H1 (cell line): Measurements from ENCODE around the gene TMEM50A. TPM values are rescaled to one million over a fixed set of nuclear protein-coding genes. Genes with fewer than 3 reads are reported as not detected.
"Not testable (repeated sequence)": the region's sequence is repeated elsewhere in the genome, so short reads cannot be mapped to it uniquely, and the experiment has no call there.

Experiments
- CTCF ChIA-PET: fragments of 300-600 bp; sonication (Branson Sonifier 250); formaldehyde crosslinking; loops from one replicate; lab custom pipeline; 2021; ENCODE audit not compliant: partially characterized antibody; lab: Charles Lee
- POLR2A ChIA-PET: fragments of 300-600 bp; sonication (Branson Sonifier 250); formaldehyde crosslinking; loops from one replicate; lab custom pipeline; 2021; ENCODE audit warnings: inconsistent platforms; ENCODE audit not compliant: partially characterized antibody; lab: Charles Lee
- DNase-seq, 2 experiments: peaks; one replicate each; pipeline versions ENCODE4 v3.0.0 to v3.0.0-alpha.2; 2010 to 2022; ENCODE audit warnings: low spot score in 2 of 2, low read depth in 1 of 2, mixed read lengths in 1 of 2
- FAIRE-seq: peaks from 2 replicates; lab custom pipeline; 2011; peaks lifted over from hg19 to GRCh38; lab: Jason Lieb, UNC
- H2AFZ ChIP-seq: 2 replicates; pipeline ENCODE4 v1.8.1; 2012; ENCODE audit warnings: low read length, inconsistent platforms
- H2AK5ac ChIP-seq: 2 replicates; pipeline ENCODE4 v1.6.1; 2013; ENCODE audit warnings: low read depth, low read length
- H2BK120ac ChIP-seq: replicated peaks from 2 replicates; pipeline ENCODE3; 2013; ENCODE audit warnings: low read depth, low read length, inconsistent platforms
- H2BK12ac ChIP-seq: 2 replicates; pipeline ENCODE4 v1.6.1; 2013; ENCODE audit warnings: low read depth, low read length
- H2BK15ac ChIP-seq: 2 replicates; pipeline ENCODE4 v1.6.1; 2013; ENCODE audit warnings: low read length
- H2BK20ac ChIP-seq: 2 replicates; pipeline ENCODE4 v1.6.1; 2013; ENCODE audit warnings: low read length
- H2BK5ac ChIP-seq: 2 replicates; pipeline ENCODE4 v1.6.1; 2013; ENCODE audit warnings: low read depth, low read length
- H3K14ac ChIP-seq: 2 replicates; pipeline ENCODE4 v1.6.1; 2013; ENCODE audit warnings: inconsistent platforms; ENCODE audit not compliant: insufficient read length
- H3K18ac ChIP-seq: 2 replicates; pipeline ENCODE4 v1.6.1; 2013; ENCODE audit warnings: low read length; ENCODE audit errors: extremely low read depth
- H3K23ac ChIP-seq: 2 replicates; pipeline ENCODE4 v1.6.1; 2013; ENCODE audit warnings: inconsistent platforms; ENCODE audit not compliant: insufficient read length
- H3K23me2 ChIP-seq: 2 replicates; pipeline ENCODE4 v1.6.1; 2013; ENCODE audit warnings: low read depth, low read length
- H3K27ac ChIP-seq: 2 replicates; pipeline ENCODE4 v1.6.1; 2011; ENCODE audit warnings: low read depth, low read length, inconsistent platforms
- H3K27me3 ChIP-seq, 4 experiments: replicated peaks in 1 of 4; 1 replicate in 1 of 4; 2 replicates in 3 of 4; pipeline versions ENCODE4 v1.6.1 to v1.8.1; 2011 to 2013; ENCODE audit warnings: low read length in 3 of 4, mild to moderate bottlenecking in 3 of 4, inconsistent platforms in 2 of 4, mixed read lengths in 2 of 4, moderate library complexity in 1 of 4; ENCODE audit not compliant: control insufficient read depth in 3 of 4, insufficient read depth in 3 of 4; ENCODE audit errors: extremely low read depth in 1 of 4
- H3K36me3 ChIP-seq, 4 experiments: 2 replicates each; pipeline versions ENCODE4 v1.6.1 to v1.8.1; 2011 to 2013; ENCODE audit warnings: mild to moderate bottlenecking in 4 of 4, low read length in 3 of 4, moderate library complexity in 2 of 4, control low read depth in 1 of 4, inconsistent platforms in 1 of 4; ENCODE audit not compliant: insufficient read depth in 4 of 4, control insufficient read depth in 2 of 4
- H3K4ac ChIP-seq: replicated peaks from 2 replicates; pipeline ENCODE3; 2013; ENCODE audit warnings: low read length, low read depth, mixed read lengths, inconsistent platforms; ENCODE audit not compliant: insufficient read length
- H3K4me1 ChIP-seq, 4 experiments: replicated peaks in 1 of 4; 1 replicate in 1 of 4; 2 replicates in 3 of 4; pipeline versions ENCODE4 v1.6.1 to v1.8.1; 2011 to 2013; ENCODE audit warnings: low read length in 3 of 4, inconsistent platforms in 2 of 4, mixed read lengths in 1 of 4; ENCODE audit not compliant: insufficient read depth in 4 of 4, control insufficient read depth in 3 of 4
- H3K4me2 ChIP-seq, 2 experiments: 2 replicates each; pipeline versions ENCODE4 v1.6.1 to v1.8.1; 2011 to 2013; ENCODE audit warnings: low read depth in 2 of 2, low read length in 2 of 2, control low read depth in 1 of 2, inconsistent platforms in 1 of 2, mild to moderate bottlenecking in 1 of 2; ENCODE audit not compliant: insufficient read depth in 1 of 2
- H3K4me3 ChIP-seq, 4 experiments: fragments of 200-600, 300-600 bp in 1 of 4; sonication (generic), shearing (Covaris generic), sonication (Bioruptor Twin) in 1 of 4; 2 replicates each; pipeline versions ENCODE4 v1.5.1 to v1.8.1; 2011 to 2016; ENCODE audit warnings: low read length in 4 of 4, low read depth in 3 of 4, control low read depth in 2 of 4, inconsistent platforms in 2 of 4, mild to moderate bottlenecking in 2 of 4, mixed read lengths in 1 of 4, moderate library complexity in 1 of 4; ENCODE audit not compliant: insufficient read depth in 2 of 4; ENCODE audit errors: extremely low read depth in 1 of 4
- H3K56ac ChIP-seq: replicated peaks from 2 replicates; pipeline ENCODE3; 2013; ENCODE audit warnings: low read depth, mild to moderate bottlenecking, mixed read lengths, low read length, inconsistent platforms; ENCODE audit not compliant: insufficient read length
- H3K79me1 ChIP-seq: 2 replicates; pipeline ENCODE4 v1.6.1; 2013; ENCODE audit warnings: low read depth, low read length, control low read depth
- H3K79me2 ChIP-seq, 2 experiments: 2 replicates each; pipeline versions ENCODE4 v1.6.1 to v1.8.1; 2012 to 2013; ENCODE audit warnings: low read length in 2 of 2, mild to moderate bottlenecking in 2 of 2, inconsistent platforms in 1 of 2; ENCODE audit not compliant: insufficient read depth in 2 of 2, control insufficient read depth in 1 of 2
- H3K9ac ChIP-seq, 4 experiments: replicated peaks in 1 of 4; 1 replicate in 1 of 4; 2 replicates in 3 of 4; pipeline versions ENCODE4 v1.6.1 to v1.8.1; 2011 to 2013; ENCODE audit warnings: low read depth in 3 of 4, low read length in 3 of 4, control low read depth in 2 of 4, mild to moderate bottlenecking in 2 of 4, moderate library complexity in 2 of 4, inconsistent platforms in 1 of 4; ENCODE audit errors: extremely low read depth in 1 of 4
- H3K9me3 ChIP-seq, 2 experiments: 2 replicates each; pipeline versions ENCODE4 v1.6.1 to v1.8.1; 2012 to 2013; ENCODE audit warnings: mild to moderate bottlenecking in 2 of 2, moderate library complexity in 2 of 2, control low read depth in 1 of 2, inconsistent platforms in 1 of 2, low read depth in 1 of 2, low read length in 1 of 2, mixed read lengths in 1 of 2; ENCODE audit not compliant: insufficient read depth in 2 of 2
- H4K20me1 ChIP-seq, 2 experiments: replicated peaks in 1 of 2; 2 replicates each; pipeline versions ENCODE3 to v1.8.1; 2011 to 2013; ENCODE audit warnings: inconsistent platforms in 2 of 2, low read length in 2 of 2, mild to moderate bottlenecking in 1 of 2; ENCODE audit not compliant: insufficient read depth in 2 of 2, control insufficient read depth in 1 of 2
- H4K5ac ChIP-seq: 2 replicates; pipeline ENCODE4 v1.6.1; 2013; ENCODE audit warnings: low read length, low read depth, mixed read lengths, inconsistent platforms; ENCODE audit not compliant: insufficient read length
- H4K8ac ChIP-seq: 2 replicates; pipeline ENCODE4 v1.8.0; 2013; ENCODE audit warnings: mild to moderate bottlenecking, moderate library complexity, low read length, inconsistent platforms; ENCODE audit not compliant: insufficient read depth; ENCODE audit errors: extremely low read depth
- H4K91ac ChIP-seq: replicated peaks from 2 replicates; pipeline ENCODE3; 2013; ENCODE audit warnings: low read length, mixed read lengths, inconsistent platforms; ENCODE audit not compliant: insufficient read length
- WGBS, 2 experiments: shearing (Covaris generic) in 1 of 2; methylation state at CpG; one replicate each; pipeline versions ENCODE4 v1.1.6 to v1.1.7; 2013 to 2015; ENCODE audit warnings: low lambda C conversion rate in 2 of 2, mixed read lengths in 2 of 2, inconsistent platforms in 1 of 2, low coverage in 1 of 2, missing lambda C conversion rate in 1 of 2; ENCODE audit not compliant: insufficient replicate concordance in 2 of 2, insufficient coverage in 1 of 2, insufficient read length in 1 of 2; ENCODE audit errors: extremely low coverage in 1 of 2, missing lambda C conversion rate in 1 of 2; 5-methylcytosine and 5-hydroxymethylcytosine counted together
- polyA plus RNA-seq, 7 experiments: library from polyadenylated mRNA; depleted of rRNA in 3 of 7; stranded (reverse) in 5 of 7; unstranded in 2 of 7; fragments of >200 nt in 5 of 7; fragments of 200-250 nt in 2 of 7; gene quantifications; 1 replicate in 5 of 7; 2 replicates in 1 of 7; 4 replicates in 1 of 7; pipeline versions ENCODE4 v1.2.1 to v1.2.3, GENCODE V29; 2011 to 2013; ENCODE audit warnings: missing spikeins in 2 of 7, mixed read lengths in 2 of 7
- total RNA-seq: library from RNA; stranded (reverse); fragmentation: NEBNext Ultra II Directional; extraction: Animal tissue kit (Norgen Biotek cat#: 25700); gene quantifications from 2 replicates; pipeline ENCODE4 v1.2.1, GENCODE V29; 2021

The TMEM50A gene
- total and polyA plus RNA-seq, 2 of the 8 experiments (the other 6 are each of a cell fraction or from before 2014, with no cell fraction given) = 98.6 to 111 TPM

- POLR2A ChIA-PET, H3K18ac ChIP-seq, H3K9me3 ChIP-seq, H4K20me1 ChIP-seq, H4K8ac ChIP-seq, H2BK120ac ChIP-seq, H3K79me1 ChIP-seq, H3K4ac ChIP-seq, H3K36me3 ChIP-seq, H3K56ac ChIP-seq, H2AFZ ChIP-seq, H2BK15ac ChIP-seq, H2AK5ac ChIP-seq, CTCF ChIA-PET, H3K23ac ChIP-seq, H3K27me3 ChIP-seq, H3K23me2 ChIP-seq, H4K91ac ChIP-seq, H3K14ac ChIP-seq, H2BK5ac ChIP-seq, H2BK12ac ChIP-seq, H2BK20ac ChIP-seq, H3K27ac ChIP-seq, H3K4me1 ChIP-seq: not testable (repeated sequence)
- WGBS, 2 experiments = 1% methylated on average over 18 of the region's 39 CpGs; no CpG with 5 or more reads in 1 of the 2 experiments
- Histone ChIP-seq H4K5ac (peak overlapping the region; percentile 80), H3K9ac (peak overlapping the region in 3 of 4 experiments; percentile 42 to 70 (median 60); a peak in 5 of 7 replicates), H3K79me2 (peaks cover 0 to 49% of the 10 kb centered on the region in 2 experiments; a peak in 2 of 4 replicates), H3K4me2 (peak overlapping the region; percentile 64 to 79), H3K4me3 (peak overlapping the region; percentile 40 to 95 (median 68); a peak in 7 of 8 replicates)
- FAIRE-seq (peak; percentile 86), DNase-seq (peak in 1 of 2 experiments; percentile 50)
Observed at GRCh38 chr1:25337483-25338187, 499 bp upstream of the TMEM50A start.
